H1 (cell line): ENCODE data around the gene TMEM92. TPM values are rescaled to one million over a fixed set of nuclear protein-coding genes. Genes with fewer than 3 reads are reported as not detected.

Source experiments
- CTCF ChIA-PET: fragments of 300-600 bp; sonication (Branson Sonifier 250); formaldehyde crosslinking; loops from one replicate; lab custom pipeline; 2021; ENCODE audit not compliant: partially characterized antibody; lab: Charles Lee
- POLR2A ChIA-PET: fragments of 300-600 bp; sonication (Branson Sonifier 250); formaldehyde crosslinking; loops from one replicate; lab custom pipeline; 2021; ENCODE audit warnings: inconsistent platforms; ENCODE audit not compliant: partially characterized antibody; lab: Charles Lee
- DNase-seq, 2 experiments: peaks; one replicate each; pipeline versions ENCODE4 v3.0.0 to v3.0.0-alpha.2; 2010 to 2022; ENCODE audit warnings: low spot score in 2 of 2, low read depth in 1 of 2, mixed read lengths in 1 of 2
- FAIRE-seq: peaks from 2 replicates; lab custom pipeline; 2011; peaks lifted over from hg19 to GRCh38; lab: Jason Lieb, UNC
- H2AFZ ChIP-seq: 2 replicates; pipeline ENCODE4 v1.8.1; 2012; ENCODE audit warnings: low read length, inconsistent platforms
- H2AK5ac ChIP-seq: 2 replicates; pipeline ENCODE4 v1.6.1; 2013; ENCODE audit warnings: low read depth, low read length
- H2BK120ac ChIP-seq: replicated peaks from 2 replicates; pipeline ENCODE3; 2013; ENCODE audit warnings: low read depth, low read length, inconsistent platforms
- H2BK12ac ChIP-seq: 2 replicates; pipeline ENCODE4 v1.6.1; 2013; ENCODE audit warnings: low read depth, low read length
- H2BK15ac ChIP-seq: 2 replicates; pipeline ENCODE4 v1.6.1; 2013; ENCODE audit warnings: low read length
- H2BK20ac ChIP-seq: 2 replicates; pipeline ENCODE4 v1.6.1; 2013; ENCODE audit warnings: low read length
- H2BK5ac ChIP-seq: 2 replicates; pipeline ENCODE4 v1.6.1; 2013; ENCODE audit warnings: low read depth, low read length
- H3K14ac ChIP-seq: 2 replicates; pipeline ENCODE4 v1.6.1; 2013; ENCODE audit warnings: inconsistent platforms; ENCODE audit not compliant: insufficient read length
- H3K18ac ChIP-seq: 2 replicates; pipeline ENCODE4 v1.6.1; 2013; ENCODE audit warnings: low read length; ENCODE audit errors: extremely low read depth
- H3K23ac ChIP-seq: 2 replicates; pipeline ENCODE4 v1.6.1; 2013; ENCODE audit warnings: inconsistent platforms; ENCODE audit not compliant: insufficient read length
- H3K23me2 ChIP-seq: 2 replicates; pipeline ENCODE4 v1.6.1; 2013; ENCODE audit warnings: low read depth, low read length
- H3K27ac ChIP-seq: 2 replicates; pipeline ENCODE4 v1.6.1; 2011; ENCODE audit warnings: low read depth, low read length, inconsistent platforms
- H3K27me3 ChIP-seq, 4 experiments: replicated peaks in 1 of 4; 1 replicate in 1 of 4; 2 replicates in 3 of 4; pipeline versions ENCODE4 v1.6.1 to v1.8.1; 2011 to 2013; ENCODE audit warnings: low read length in 3 of 4, mild to moderate bottlenecking in 3 of 4, inconsistent platforms in 2 of 4, mixed read lengths in 2 of 4, moderate library complexity in 1 of 4; ENCODE audit not compliant: control insufficient read depth in 3 of 4, insufficient read depth in 3 of 4; ENCODE audit errors: extremely low read depth in 1 of 4
- H3K36me3 ChIP-seq, 4 experiments: 2 replicates each; pipeline versions ENCODE4 v1.6.1 to v1.8.1; 2011 to 2013; ENCODE audit warnings: mild to moderate bottlenecking in 4 of 4, low read length in 3 of 4, moderate library complexity in 2 of 4, control low read depth in 1 of 4, inconsistent platforms in 1 of 4; ENCODE audit not compliant: insufficient read depth in 4 of 4, control insufficient read depth in 2 of 4
- H3K4ac ChIP-seq: replicated peaks from 2 replicates; pipeline ENCODE3; 2013; ENCODE audit warnings: low read length, low read depth, mixed read lengths, inconsistent platforms; ENCODE audit not compliant: insufficient read length
- H3K4me1 ChIP-seq, 4 experiments: replicated peaks in 1 of 4; 1 replicate in 1 of 4; 2 replicates in 3 of 4; pipeline versions ENCODE4 v1.6.1 to v1.8.1; 2011 to 2013; ENCODE audit warnings: low read length in 3 of 4, inconsistent platforms in 2 of 4, mixed read lengths in 1 of 4; ENCODE audit not compliant: insufficient read depth in 4 of 4, control insufficient read depth in 3 of 4
- H3K4me2 ChIP-seq, 2 experiments: 2 replicates each; pipeline versions ENCODE4 v1.6.1 to v1.8.1; 2011 to 2013; ENCODE audit warnings: low read depth in 2 of 2, low read length in 2 of 2, control low read depth in 1 of 2, inconsistent platforms in 1 of 2, mild to moderate bottlenecking in 1 of 2; ENCODE audit not compliant: insufficient read depth in 1 of 2
- H3K4me3 ChIP-seq, 4 experiments: fragments of 200-600, 300-600 bp in 1 of 4; sonication (generic), shearing (Covaris generic), sonication (Bioruptor Twin) in 1 of 4; 2 replicates each; pipeline versions ENCODE4 v1.5.1 to v1.8.1; 2011 to 2016; ENCODE audit warnings: low read length in 4 of 4, low read depth in 3 of 4, control low read depth in 2 of 4, inconsistent platforms in 2 of 4, mild to moderate bottlenecking in 2 of 4, mixed read lengths in 1 of 4, moderate library complexity in 1 of 4; ENCODE audit not compliant: insufficient read depth in 2 of 4; ENCODE audit errors: extremely low read depth in 1 of 4
- H3K56ac ChIP-seq: replicated peaks from 2 replicates; pipeline ENCODE3; 2013; ENCODE audit warnings: low read depth, mild to moderate bottlenecking, mixed read lengths, low read length, inconsistent platforms; ENCODE audit not compliant: insufficient read length
- H3K79me1 ChIP-seq: 2 replicates; pipeline ENCODE4 v1.6.1; 2013; ENCODE audit warnings: low read depth, low read length, control low read depth
- H3K79me2 ChIP-seq, 2 experiments: 2 replicates each; pipeline versions ENCODE4 v1.6.1 to v1.8.1; 2012 to 2013; ENCODE audit warnings: low read length in 2 of 2, mild to moderate bottlenecking in 2 of 2, inconsistent platforms in 1 of 2; ENCODE audit not compliant: insufficient read depth in 2 of 2, control insufficient read depth in 1 of 2
- H3K9ac ChIP-seq, 4 experiments: replicated peaks in 1 of 4; 1 replicate in 1 of 4; 2 replicates in 3 of 4; pipeline versions ENCODE4 v1.6.1 to v1.8.1; 2011 to 2013; ENCODE audit warnings: low read depth in 3 of 4, low read length in 3 of 4, control low read depth in 2 of 4, mild to moderate bottlenecking in 2 of 4, moderate library complexity in 2 of 4, inconsistent platforms in 1 of 4; ENCODE audit errors: extremely low read depth in 1 of 4
- H3K9me3 ChIP-seq, 2 experiments: 2 replicates each; pipeline versions ENCODE4 v1.6.1 to v1.8.1; 2012 to 2013; ENCODE audit warnings: mild to moderate bottlenecking in 2 of 2, moderate library complexity in 2 of 2, control low read depth in 1 of 2, inconsistent platforms in 1 of 2, low read depth in 1 of 2, low read length in 1 of 2, mixed read lengths in 1 of 2; ENCODE audit not compliant: insufficient read depth in 2 of 2
- H4K20me1 ChIP-seq, 2 experiments: replicated peaks in 1 of 2; 2 replicates each; pipeline versions ENCODE3 to v1.8.1; 2011 to 2013; ENCODE audit warnings: inconsistent platforms in 2 of 2, low read length in 2 of 2, mild to moderate bottlenecking in 1 of 2; ENCODE audit not compliant: insufficient read depth in 2 of 2, control insufficient read depth in 1 of 2
- H4K5ac ChIP-seq: 2 replicates; pipeline ENCODE4 v1.6.1; 2013; ENCODE audit warnings: low read length, low read depth, mixed read lengths, inconsistent platforms; ENCODE audit not compliant: insufficient read length
- H4K8ac ChIP-seq: 2 replicates; pipeline ENCODE4 v1.8.0; 2013; ENCODE audit warnings: mild to moderate bottlenecking, moderate library complexity, low read length, inconsistent platforms; ENCODE audit not compliant: insufficient read depth; ENCODE audit errors: extremely low read depth
- H4K91ac ChIP-seq: replicated peaks from 2 replicates; pipeline ENCODE3; 2013; ENCODE audit warnings: low read length, mixed read lengths, inconsistent platforms; ENCODE audit not compliant: insufficient read length
- CREB1 ChIP-seq: IDR thresholded peaks from 2 replicates; pipeline ENCODE4 v1.6.1; 2012; ENCODE audit warnings: inconsistent platforms
- EGR1 ChIP-seq: IDR thresholded peaks from 2 replicates; pipeline ENCODE4 v1.6.1; 2011; ENCODE audit warnings: low read depth, low read length, borderline replicate concordance
- HDAC2 ChIP-seq, 2 experiments: fragments of 300-600 bp in 1 of 2; sonication (generic) in 1 of 2; IDR thresholded peaks; 2 replicates each; pipeline ENCODE4 v1.6.1; 2011 to 2012; ENCODE audit warnings: low read depth in 2 of 2, low read length in 2 of 2, mild to moderate bottlenecking in 2 of 2, moderate library complexity in 2 of 2, borderline replicate concordance in 1 of 2, inconsistent platforms in 1 of 2
- KDM4A ChIP-seq: IDR thresholded peaks from one replicate; pipeline ENCODE4 v1.7.1; 2012; ENCODE audit warnings: low read depth, mild to moderate bottlenecking, moderate library complexity, low read length, inconsistent platforms; ENCODE audit not compliant: severe bottlenecking
- MAFK ChIP-seq: IDR thresholded peaks from 2 replicates; pipeline ENCODE4 v1.6.1; 2012; ENCODE audit warnings: low read depth, mild to moderate bottlenecking, improper control_type of control experiment, low read length
- RBBP5 ChIP-seq: IDR thresholded peaks from 2 replicates; pipeline ENCODE4 v1.7.1; 2012; ENCODE audit warnings: low read depth, mild to moderate bottlenecking, inconsistent platforms, low read length, moderate library complexity, borderline replicate concordance
- SIN3A ChIP-seq, 2 experiments: IDR thresholded peaks in 1 of 2; conservative IDR thresholded peaks in 1 of 2; 2 replicates each; pipeline ENCODE4 v1.6.1; 2011 to 2012; ENCODE audit warnings: low read length in 2 of 2, improper control_type of control experiment in 1 of 2, low read depth in 1 of 2, mild to moderate bottlenecking in 1 of 2
- WGBS, 2 experiments: shearing (Covaris generic) in 1 of 2; methylation state at CpG; one replicate each; pipeline versions ENCODE4 v1.1.6 to v1.1.7; 2013 to 2015; ENCODE audit warnings: low lambda C conversion rate in 2 of 2, mixed read lengths in 2 of 2, inconsistent platforms in 1 of 2, low coverage in 1 of 2, missing lambda C conversion rate in 1 of 2; ENCODE audit not compliant: insufficient replicate concordance in 2 of 2, insufficient coverage in 1 of 2, insufficient read length in 1 of 2; ENCODE audit errors: extremely low coverage in 1 of 2, missing lambda C conversion rate in 1 of 2; 5-methylcytosine and 5-hydroxymethylcytosine counted together
- polyA plus RNA-seq, 7 experiments: library from polyadenylated mRNA; depleted of rRNA in 3 of 7; stranded (reverse) in 5 of 7; unstranded in 2 of 7; fragments of >200 nt in 5 of 7; fragments of 200-250 nt in 2 of 7; gene quantifications; 1 replicate in 5 of 7; 2 replicates in 1 of 7; 4 replicates in 1 of 7; pipeline versions ENCODE4 v1.2.1 to v1.2.3, GENCODE V29; 2011 to 2013; ENCODE audit warnings: missing spikeins in 2 of 7, mixed read lengths in 2 of 7
- total RNA-seq: library from RNA; stranded (reverse); fragmentation: NEBNext Ultra II Directional; extraction: Animal tissue kit (Norgen Biotek cat#: 25700); gene quantifications from 2 replicates; pipeline ENCODE4 v1.2.1, GENCODE V29; 2021
- TF ChIP-seq, protein P1 (sequence below): IDR thresholded peaks from 2 replicates; pipeline ENCODE4 v1.6.1; 2011; ENCODE audit warnings: low read length, improper control_type of control experiment
- TF ChIP-seq, protein P2 (sequence below): IDR thresholded peaks from 2 replicates; pipeline ENCODE4 v1.6.1; 2012; ENCODE audit warnings: inconsistent platforms

The TMEM92 gene
- total and polyA plus RNA-seq, 2 of the 8 experiments (the other 6 are each of a cell fraction or from before 2014, with no cell fraction given): 11.9 to 24.8 TPM

DNA sequence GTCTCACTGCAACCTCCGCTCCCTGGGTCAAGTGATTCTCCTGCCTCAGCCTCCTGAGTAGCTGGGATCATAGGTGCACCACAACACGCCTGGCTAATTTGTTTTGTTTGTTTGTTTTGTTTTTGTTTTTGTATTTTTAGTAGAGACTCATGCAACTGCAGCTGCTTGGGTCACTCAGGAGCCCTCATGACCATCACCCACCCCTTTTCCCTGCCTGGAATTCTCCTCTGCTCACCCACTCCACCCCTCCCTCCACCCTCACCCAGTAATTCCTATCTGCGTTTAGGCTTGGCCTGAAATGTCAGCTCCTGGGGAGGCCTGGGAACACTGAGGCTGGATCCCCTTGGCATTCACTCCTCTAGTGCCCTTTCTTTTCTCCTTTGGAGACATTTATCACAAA lies 25.5 kb downstream of the TMEM92 start:
- H3K79me1 ChIP-seq: no peaks in the 10 kb centered on the region
- no peak overlapping the region for H2BK12ac ChIP-seq
- no peaks in the 10 kb centered on the region for H3K36me3 ChIP-seq
- no peak overlapping the region for H3K4ac ChIP-seq
- no peak overlapping the region for H2BK5ac ChIP-seq
- no peak overlapping the region for H2AFZ ChIP-seq
- no peak for DNase-seq
- no peak overlapping the region for H2BK120ac ChIP-seq
- H3K23me2 ChIP-seq: peaks cover 2% of the 10 kb centered on the region; the same call in 1 of the 2 replicates
- H3K79me2 ChIP-seq: no peaks in the 10 kb centered on the region
- peaks cover 0 to 11% (median 4%) of the 10 kb centered on the region in 4 experiments; a peak in 4 of 7 replicates for H3K4me1 ChIP-seq
- no peak overlapping the region for H2BK15ac ChIP-seq
- no peak overlapping the region for H2AK5ac ChIP-seq
- H3K18ac ChIP-seq: no peak overlapping the region
- H3K27ac ChIP-seq: no peak overlapping the region
- H4K91ac ChIP-seq: no peak overlapping the region
- H3K27me3 ChIP-seq: no peaks in the 10 kb centered on the region
- no peak overlapping the region for H3K9ac ChIP-seq
- no peaks in the 10 kb centered on the region for H4K20me1 ChIP-seq
- no peaks in the 10 kb centered on the region for H3K9me3 ChIP-seq
- H3K4me2 ChIP-seq: no peak overlapping the region
- H3K14ac ChIP-seq: no peak overlapping the region
- H3K4me3 ChIP-seq: no peak overlapping the region
- no peak overlapping the region for H3K56ac ChIP-seq
- ChIA-PET CTCF (interaction anchor here (0.7 to 41.5 kb wide), 8 partner anchors 9 to 128 kb away, joined by 3 to 1349 read pairs (median 4); partner anchors contain the start of genes COL1A1 and SGCA), POLR2A (interaction anchor here (1.6 to 1.7 kb wide), 2 partner anchors 23 to 98 kb away, joined by 3 to 4 read pairs; no protein-coding TSS in a partner anchor)
- H4K5ac ChIP-seq: no peak overlapping the region
- no peak overlapping the region for H2BK20ac ChIP-seq
- no peak for FAIRE-seq
- no peak overlapping the region for H4K8ac ChIP-seq
- H3K23ac ChIP-seq: no peak overlapping the region
- WGBS, 2 experiments: 81% methylated on average over 3 of the region's 3 CpGs; no CpG with 5 or more reads in 1 of the 2 experiments
- TF ChIP-seq KDM4A (no peak), MAFK (no peak), EGR1 (no peak), HDAC2 (IDR thresholded peaks at IDR 0.05; ENCODE audit: borderline replicate concordance in 1 of 2, low read depth in 2 of 2, low read length in 2 of 2) (no peak), CREB1 (no peak), RBBP5 (no peak), SIN3A (conservative IDR thresholded peaks at IDR 0.05 in 1 of 2, IDR thresholded peaks at IDR 0.05 in 1 of 2; ENCODE audit: low read depth in 1 of 2, low read length in 2 of 2) (no peak)
- TF ChIP-seq, protein P1, sequence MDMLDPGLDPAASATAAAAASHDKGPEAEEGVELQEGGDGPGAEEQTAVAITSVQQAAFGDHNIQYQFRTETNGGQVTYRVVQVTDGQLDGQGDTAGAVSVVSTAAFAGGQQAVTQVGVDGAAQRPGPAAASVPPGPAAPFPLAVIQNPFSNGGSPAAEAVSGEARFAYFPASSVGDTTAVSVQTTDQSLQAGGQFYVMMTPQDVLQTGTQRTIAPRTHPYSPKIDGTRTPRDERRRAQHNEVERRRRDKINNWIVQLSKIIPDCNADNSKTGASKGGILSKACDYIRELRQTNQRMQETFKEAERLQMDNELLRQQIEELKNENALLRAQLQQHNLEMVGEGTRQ: no peak
- TF ChIP-seq, protein P2, sequence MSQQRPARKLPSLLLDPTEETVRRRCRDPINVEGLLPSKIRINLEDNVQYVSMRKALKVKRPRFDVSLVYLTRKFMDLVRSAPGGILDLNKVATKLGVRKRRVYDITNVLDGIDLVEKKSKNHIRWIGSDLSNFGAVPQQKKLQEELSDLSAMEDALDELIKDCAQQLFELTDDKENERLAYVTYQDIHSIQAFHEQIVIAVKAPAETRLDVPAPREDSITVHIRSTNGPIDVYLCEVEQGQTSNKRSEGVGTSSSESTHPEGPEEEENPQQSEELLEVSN: no peak
